HG02938 (cell line): Measurements from ENCODE around the gene EEIG1.
A peak's percentile ranks its signal among the peaks of the same experiment; 100 is the strongest.

Source experiments
- ATAC-seq: cut with Tn5 transposase; IDR thresholded peaks from one replicate; pipeline ENCODE4 v1.9.1; 2021; ENCODE audit warnings: mild to moderate bottlenecking, moderate library complexity; ENCODE audit not compliant: unreplicated experiment

Gene EEIG1

GRCh38 chr9:127942216-127943010, 38.4 kb downstream of the EEIG1 start:
- ATAC-seq, result no peak

- no peak for ATAC-seq
These were observed 38.9 kb downstream of the EEIG1 start for GRCh38 chr9:127941961-127942215.

GRCh38 chr9:127941062-127941960, 39.5 kb downstream of the EEIG1 start:
- ATAC-seq, result no peak

DNA sequence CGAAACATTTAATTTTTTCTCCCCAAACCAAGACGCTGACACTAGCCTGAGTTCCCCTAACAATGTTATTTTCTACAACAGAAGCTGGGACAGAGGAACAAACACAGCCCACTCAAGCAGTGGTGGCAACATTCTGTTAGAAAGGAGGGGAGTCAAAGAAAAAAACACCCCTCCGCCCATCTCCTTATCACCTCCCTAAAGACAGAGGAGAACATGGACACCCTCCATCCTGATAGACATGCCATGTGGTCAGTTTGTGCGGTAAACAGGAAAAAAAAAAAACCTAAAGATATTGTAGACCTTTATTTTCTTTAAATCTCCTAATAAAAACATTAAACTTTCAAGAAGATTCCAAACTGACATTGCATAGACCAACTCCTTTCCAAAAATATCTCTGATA, 40.2 kb downstream of the EEIG1 start:
- ATAC-seq, result no peak

DNA sequence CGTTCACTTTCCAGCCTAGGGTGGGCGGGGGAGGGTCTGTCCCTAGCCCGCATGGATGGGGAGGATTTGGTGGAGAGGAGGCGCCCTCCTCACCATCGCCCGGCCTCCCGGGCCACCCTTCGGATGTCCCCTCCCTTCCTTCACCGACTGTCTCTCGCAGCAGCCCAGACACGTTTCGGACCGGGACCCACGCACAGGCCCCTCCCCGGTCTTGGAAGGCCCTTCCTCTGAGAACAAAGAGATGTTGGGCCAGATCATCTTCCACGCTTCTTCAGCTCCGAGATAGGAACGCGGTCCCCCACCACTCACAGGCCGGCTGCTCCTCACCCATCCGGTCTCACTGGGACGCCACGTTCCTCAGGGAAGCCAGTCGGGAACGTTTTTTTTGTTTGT, 42.5 kb downstream of the EEIG1 start:
- ATAC-seq, result no peak

GRCh38 chr9:127937388-127938297, 43.1 kb downstream of the EEIG1 start, which contains the start of gene DPM2:
DPM2 (minus strand) TSS chr9:127937854; CDS start chr9:127937820, 34 bp downstream.
- peak; percentile 85 for ATAC-seq

GRCh38 chr9:127937056-127937387, 43.8 kb downstream of the EEIG1 start:
- no peak for ATAC-seq

- no peak for ATAC-seq
These were observed 44.4 kb downstream of the EEIG1 start for GRCh38 chr9:127936347-127936852.

DNA sequence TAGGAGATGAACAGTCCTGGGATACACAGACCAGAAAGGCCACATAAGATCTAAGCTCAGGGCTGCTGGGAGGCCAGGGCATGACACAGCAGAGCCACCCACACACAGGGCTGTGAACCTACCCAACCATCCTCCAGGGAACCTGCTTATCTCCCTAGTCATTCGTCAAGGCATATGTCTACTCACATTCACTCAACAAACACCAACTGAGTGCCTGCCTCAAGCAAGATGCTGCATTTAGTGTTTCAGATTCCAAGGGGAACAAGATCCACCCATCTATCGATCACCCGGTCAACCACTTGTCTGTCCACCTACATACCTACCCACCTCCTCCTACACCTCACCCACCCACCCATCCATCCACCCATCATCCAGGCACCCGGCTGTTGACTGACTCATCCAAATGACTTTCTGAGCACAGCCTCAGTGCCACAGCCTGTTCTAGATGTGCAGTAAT, 45.0 kb downstream of the EEIG1 start:
- no peak for ATAC-seq

DNA sequence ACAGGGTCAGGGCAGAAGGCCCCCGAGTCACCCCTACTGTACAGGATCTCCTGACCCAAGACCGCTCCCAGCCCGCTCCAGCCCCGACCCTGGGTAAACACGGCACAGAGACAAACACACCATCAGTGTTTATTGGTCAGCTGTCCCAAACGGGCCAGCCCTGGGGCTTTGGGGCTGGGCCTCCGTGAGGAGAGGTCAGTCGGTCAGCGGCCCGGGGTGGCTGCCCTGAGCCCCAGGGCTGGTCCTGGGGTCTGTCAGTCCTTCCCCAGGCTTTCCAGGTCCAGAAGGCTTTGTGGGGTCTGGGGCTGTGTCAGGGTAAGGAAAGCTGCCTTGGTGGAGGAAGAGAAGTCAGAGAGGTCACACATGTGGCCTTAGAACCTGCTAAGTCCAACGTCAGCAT, 45.8 kb downstream of the EEIG1 start:
- no peak for ATAC-seq

DNA sequence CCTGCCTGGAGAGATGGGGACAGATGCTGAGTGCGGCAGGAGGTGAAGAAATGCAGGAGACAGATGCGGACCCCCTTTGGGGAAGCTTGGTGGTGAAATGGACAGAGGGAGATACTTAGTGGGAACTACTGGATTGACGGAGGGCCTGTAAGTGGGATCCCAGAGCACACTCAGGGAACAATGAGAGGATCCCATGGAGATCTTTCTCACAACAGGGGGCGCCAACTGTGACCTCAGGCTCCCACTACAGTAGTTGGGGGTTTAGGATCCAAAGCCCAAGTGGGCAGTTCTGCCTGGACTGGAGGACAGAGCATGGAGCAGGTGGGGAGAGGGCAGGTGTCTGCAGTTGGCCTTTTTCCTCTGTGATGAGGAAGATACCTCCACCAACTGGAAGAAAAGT, 46.5 kb downstream of the EEIG1 start:
- no peak for ATAC-seq

DNA sequence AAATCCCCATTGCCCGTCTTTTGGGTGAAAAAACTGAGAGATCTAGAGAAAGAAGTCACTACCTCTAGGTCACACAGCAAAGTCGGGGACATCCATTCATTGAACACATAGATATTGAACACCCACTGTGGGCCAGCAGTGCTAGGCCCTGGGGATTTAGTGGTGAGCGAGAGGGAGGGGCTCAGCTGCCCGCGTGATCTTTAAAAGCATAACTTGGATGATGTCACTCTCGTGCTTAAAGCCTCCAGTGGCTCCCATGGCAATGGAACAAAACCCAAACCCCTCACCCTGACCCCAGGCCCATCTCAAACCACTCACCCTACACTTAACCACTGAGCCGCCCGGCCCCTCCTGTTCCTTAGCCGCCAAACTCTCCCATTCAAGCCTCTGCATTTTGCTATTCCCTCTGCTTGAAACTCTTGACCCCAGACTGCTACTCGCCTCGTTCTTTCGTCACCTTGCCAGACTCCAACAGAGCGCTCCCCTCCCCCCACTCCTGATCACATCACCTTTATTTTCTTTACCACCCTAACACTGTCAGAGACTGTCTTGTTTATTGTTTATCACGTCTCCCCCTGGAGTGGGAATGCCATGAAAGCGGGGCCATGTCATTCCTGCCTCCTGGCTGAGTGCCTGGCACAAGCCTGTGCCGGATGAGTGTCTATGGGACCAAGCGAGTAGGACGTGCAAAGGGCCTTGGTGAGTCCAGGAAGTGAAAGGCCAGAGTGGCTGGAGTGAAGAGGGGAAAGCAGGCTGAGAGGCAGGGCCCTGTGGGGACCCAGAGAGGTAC, 49.5 kb downstream of the EEIG1 start:
- ATAC-seq, result no peak
